Neural cell (in vitro differentiated cells): Measurements from ENCODE around the gene HECTD1. TPM values are rescaled to one million over a fixed set of nuclear protein-coding genes. Genes with fewer than 3 reads are reported as not detected.

Source experiments
- H2AFZ ChIP-seq: fragments of 200-600, 300-800 bp; sonication (generic), shearing (Covaris generic); 2 replicates; pipeline ENCODE4 v1.6.0; 2014; ENCODE audit warnings: low read depth, mild to moderate bottlenecking, antibody characterized with exemption, low read length, moderate library complexity
- H3F3A ChIP-seq: fragments of 200-600 bp; shearing (Covaris generic); 2 replicates; pipeline ENCODE4 v1.6.1; 2016; ENCODE audit warnings: mild to moderate bottlenecking, moderate library complexity, mixed read lengths, antibody characterized with exemption, low read length; ENCODE audit not compliant: insufficient read depth, poor library complexity, severe bottlenecking
- H3K27ac ChIP-seq: fragments of 200-600, 300-800 bp; sonication (generic), shearing (Covaris generic); 2 replicates; pipeline ENCODE4 v1.5.1; 2014; ENCODE audit warnings: mild to moderate bottlenecking, low read length, moderate library complexity
- H3K27me3 ChIP-seq: fragments of 300-800, 200-600 bp; sonication (generic), shearing (Covaris generic); 2 replicates; pipeline ENCODE4 v1.6.0; 2014; ENCODE audit warnings: mild to moderate bottlenecking, low read depth, low read length, moderate library complexity; ENCODE audit not compliant: insufficient read depth
- H3K36me3 ChIP-seq: fragments of 300-800, 200-600 bp; sonication (generic), shearing (Covaris generic); 2 replicates; pipeline ENCODE4 v1.5.1; 2014; ENCODE audit warnings: mild to moderate bottlenecking, antibody characterized with exemption, low read length, moderate library complexity; ENCODE audit not compliant: insufficient read depth
- H3K4me2 ChIP-seq: fragments of 300-800, 200-600 bp; sonication (generic), shearing (Covaris generic); 2 replicates; pipeline ENCODE4 v1.6.0; 2014; ENCODE audit warnings: mild to moderate bottlenecking, low read length
- H3K4me3 ChIP-seq: fragments of 300-800, 200-600 bp; sonication (generic), shearing (Covaris generic); 2 replicates; pipeline ENCODE4 v1.5.1; 2014; ENCODE audit warnings: mild to moderate bottlenecking, low read length, moderate library complexity
- H3K79me2 ChIP-seq: fragments of 200-600 bp; shearing (Covaris generic); replicated peaks from 2 replicates; pipeline ENCODE4 v1.6.0; 2014; ENCODE audit warnings: mild to moderate bottlenecking, low read length, moderate library complexity; ENCODE audit not compliant: insufficient read depth
- H3K9ac ChIP-seq: fragments of 300-800, 200-600 bp; sonication (generic), shearing (Covaris generic); 2 replicates; pipeline ENCODE4 v1.6.1; 2016; ENCODE audit warnings: mild to moderate bottlenecking, low read length, mixed read lengths
- H3K9me2 ChIP-seq: fragments of 200-600 bp; shearing (Covaris generic); 2 replicates; pipeline ENCODE4 v1.6.1; 2016; ENCODE audit warnings: mild to moderate bottlenecking, low read length, mixed read lengths; ENCODE audit not compliant: insufficient read depth
- H3K9me3 ChIP-seq: fragments of 200-600, 300-800 bp; sonication (generic), shearing (Covaris generic); 2 replicates; pipeline ENCODE4 v1.6.1; 2016; ENCODE audit warnings: mild to moderate bottlenecking, mixed run types, low read length, moderate library complexity, mixed read lengths
- H4K20me1 ChIP-seq: fragments of 200-600 bp; shearing (Covaris generic); 2 replicates; pipeline ENCODE4 v1.6.1; 2016; ENCODE audit warnings: mild to moderate bottlenecking, mixed run types; ENCODE audit not compliant: insufficient read depth
- EP300 ChIP-seq: fragments of 450-650 bp; conservative IDR thresholded peaks from 2 replicates; pipeline ENCODE4 v1.6.1; 2014; ENCODE audit warnings: antibody characterized with exemption, mild to moderate bottlenecking, moderate library complexity; ENCODE audit not compliant: poor library complexity, severe bottlenecking
- EZH2 ChIP-seq: fragments of 200-600, 300-800 bp; shearing (Covaris generic), sonication (generic); IDR thresholded peaks from 2 replicates; pipeline ENCODE4 v1.6.1; 2014; ENCODE audit warnings: antibody characterized with exemption, low read length, borderline replicate concordance, mild to moderate bottlenecking; ENCODE audit not compliant: insufficient read depth, poor library complexity, severe bottlenecking
- MXI1 ChIP-seq: fragments of 450-650 bp; conservative IDR thresholded peaks from 2 replicates; pipeline ENCODE4 v1.6.1; 2014; ENCODE audit warnings: antibody characterized with exemption, mild to moderate bottlenecking; ENCODE audit not compliant: poor library complexity, severe bottlenecking
- POLR2AphosphoS5 ChIP-seq: IDR thresholded peaks from 2 replicates; pipeline ENCODE4 v1.6.1; 2012
- RAD21 ChIP-seq: fragments of 450-650 bp; conservative IDR thresholded peaks from 2 replicates; pipeline ENCODE4 v1.6.1; 2014; ENCODE audit warnings: antibody characterized with exemption, mild to moderate bottlenecking, moderate library complexity
- REST ChIP-seq: IDR thresholded peaks from 2 replicates; pipeline ENCODE4 v1.6.1; 2012; ENCODE audit warnings: borderline replicate concordance
- SMC3 ChIP-seq: fragments of 450-650 bp; conservative IDR thresholded peaks from 2 replicates; pipeline ENCODE4 v1.6.1; 2014; ENCODE audit warnings: antibody characterized with exemption, mild to moderate bottlenecking, moderate library complexity; ENCODE audit not compliant: poor library complexity
- TAF1 ChIP-seq: IDR thresholded peaks from 2 replicates; pipeline ENCODE4 v1.6.1; 2012; ENCODE audit warnings: low read depth
- polyA plus RNA-seq: library from polyadenylated mRNA; depleted of rRNA; stranded (reverse); fragments of >200 nt; gene quantifications from 2 replicates; pipeline ENCODE4 v1.2.3, GENCODE V29; 2014
- TF ChIP-seq, protein P1 (sequence below): fragments of 450-650 bp; IDR thresholded peaks from 2 replicates; pipeline ENCODE4 v1.5.1; 2014; ENCODE audit warnings: antibody characterized with exemption, mild to moderate bottlenecking, moderate library complexity; ENCODE audit not compliant: poor library complexity, severe bottlenecking

HECTD1 gene
- polyA plus RNA-seq, 1 donor from 2014 or later = 144 TPM

DNA sequence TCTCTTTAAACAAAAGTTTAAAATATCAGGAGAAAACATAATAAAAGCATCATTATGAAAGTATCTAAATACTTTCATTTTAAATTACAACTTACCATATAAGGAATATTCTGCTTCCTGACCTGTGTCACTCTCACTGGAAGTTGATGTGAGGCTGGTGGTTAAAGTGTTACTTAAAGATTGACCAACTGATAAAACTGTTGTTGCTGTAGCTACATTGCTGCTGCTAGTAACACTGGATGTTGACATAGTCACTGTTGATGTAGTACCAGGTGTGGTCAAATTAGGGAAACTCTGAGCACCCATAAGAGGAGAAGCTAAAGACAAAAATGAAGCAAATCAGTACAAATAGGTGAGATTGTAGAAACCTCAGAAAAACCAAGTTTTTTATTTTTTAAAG lies 79.9 kb downstream of the HECTD1 start:
- no peaks in the 10 kb centered on the region for H3K79me2 ChIP-seq
- H3K9me2 ChIP-seq = no peaks in the 10 kb centered on the region
- no peak for TF ChIP-seq REST
- TF ChIP-seq EZH2 = no peak
- TF ChIP-seq EP300 = no peak
- TF ChIP-seq POLR2AphosphoS5 = no peak
- TF ChIP-seq, protein P1, sequence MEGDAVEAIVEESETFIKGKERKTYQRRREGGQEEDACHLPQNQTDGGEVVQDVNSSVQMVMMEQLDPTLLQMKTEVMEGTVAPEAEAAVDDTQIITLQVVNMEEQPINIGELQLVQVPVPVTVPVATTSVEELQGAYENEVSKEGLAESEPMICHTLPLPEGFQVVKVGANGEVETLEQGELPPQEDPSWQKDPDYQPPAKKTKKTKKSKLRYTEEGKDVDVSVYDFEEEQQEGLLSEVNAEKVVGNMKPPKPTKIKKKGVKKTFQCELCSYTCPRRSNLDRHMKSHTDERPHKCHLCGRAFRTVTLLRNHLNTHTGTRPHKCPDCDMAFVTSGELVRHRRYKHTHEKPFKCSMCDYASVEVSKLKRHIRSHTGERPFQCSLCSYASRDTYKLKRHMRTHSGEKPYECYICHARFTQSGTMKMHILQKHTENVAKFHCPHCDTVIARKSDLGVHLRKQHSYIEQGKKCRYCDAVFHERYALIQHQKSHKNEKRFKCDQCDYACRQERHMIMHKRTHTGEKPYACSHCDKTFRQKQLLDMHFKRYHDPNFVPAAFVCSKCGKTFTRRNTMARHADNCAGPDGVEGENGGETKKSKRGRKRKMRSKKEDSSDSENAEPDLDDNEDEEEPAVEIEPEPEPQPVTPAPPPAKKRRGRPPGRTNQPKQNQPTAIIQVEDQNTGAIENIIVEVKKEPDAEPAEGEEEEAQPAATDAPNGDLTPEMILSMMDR = no peak
- no peak for TF ChIP-seq MXI1
- no peak for TF ChIP-seq RAD21
- no peak for TF ChIP-seq TAF1
- TF ChIP-seq SMC3 = no peak
- H3F3A ChIP-seq = no peaks in the 10 kb centered on the region
- no peaks in the 10 kb centered on the region for H3K27me3 ChIP-seq
- H3K27ac ChIP-seq = no peak overlapping the region
- H4K20me1 ChIP-seq = no peaks in the 10 kb centered on the region
- H3K9me3 ChIP-seq = no peaks in the 10 kb centered on the region
- no peak overlapping the region for H2AFZ ChIP-seq
- peaks cover 24% of the 10 kb centered on the region for H3K36me3 ChIP-seq
- H3K4me2 ChIP-seq = no peak overlapping the region
- no peak overlapping the region for H3K9ac ChIP-seq
- H3K4me3 ChIP-seq = no peak overlapping the region

DNA sequence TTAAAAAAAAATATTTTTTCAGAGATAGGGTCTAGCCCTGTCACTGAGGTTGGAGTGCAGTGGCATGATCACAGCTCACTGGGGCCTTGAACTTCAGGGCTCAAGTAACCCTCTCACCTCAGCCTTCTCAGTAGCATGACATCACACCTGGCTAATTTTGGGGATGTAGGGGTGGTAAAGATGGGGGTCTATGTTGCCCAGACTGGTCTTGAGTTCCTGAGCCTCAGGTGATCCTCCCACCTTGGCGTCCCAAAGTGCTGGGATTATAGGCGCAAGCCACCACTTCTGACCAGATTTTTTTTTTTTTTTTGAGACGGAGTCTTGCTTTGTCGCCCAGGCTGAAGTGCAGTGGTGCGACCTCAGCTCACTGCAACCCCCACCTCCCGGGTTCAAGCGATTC lies 80.9 kb downstream of the HECTD1 start:
- no peak for TF ChIP-seq TAF1
- no peak for TF ChIP-seq RAD21
- TF ChIP-seq MXI1 = no peak
- TF ChIP-seq EP300 = no peak
- TF ChIP-seq, protein P1 = no peak
- no peak for TF ChIP-seq SMC3
- TF ChIP-seq REST = no peak
- no peak for TF ChIP-seq EZH2
- no peak for TF ChIP-seq POLR2AphosphoS5
- no peak overlapping the region for H3K27ac ChIP-seq
- H3K4me2 ChIP-seq = no peak overlapping the region
- no peaks in the 10 kb centered on the region for H3K27me3 ChIP-seq
- H3F3A ChIP-seq = no peaks in the 10 kb centered on the region
- no peaks in the 10 kb centered on the region for H4K20me1 ChIP-seq
- H3K79me2 ChIP-seq = no peaks in the 10 kb centered on the region
- no peak overlapping the region for H2AFZ ChIP-seq
- no peak overlapping the region for H3K9ac ChIP-seq
- no peaks in the 10 kb centered on the region for H3K9me2 ChIP-seq
- H3K4me3 ChIP-seq = no peak overlapping the region
- no peaks in the 10 kb centered on the region for H3K9me3 ChIP-seq
- H3K36me3 ChIP-seq = peaks cover 24% of the 10 kb centered on the region
